Choroid plexus epithelial cell (primary cell): ENCODE results near the gene PRLR.

Experiments
- DNase-seq: peaks from one replicate; pipeline ENCODE4 v3.0.0-alpha.2; 2010; ENCODE audit warnings: low read depth
- H3K4me3 ChIP-seq: 2 replicates; pipeline ENCODE4 v1.5.1; 2011; ENCODE audit warnings: low read depth, mild to moderate bottlenecking, control low read depth, low read length, moderate library complexity
- TF ChIP-seq, protein P1 (sequence below): conservative IDR thresholded peaks from 2 replicates; pipeline ENCODE4 v1.5.1; 2011; ENCODE audit warnings: low read depth, mild to moderate bottlenecking, control low read depth, inconsistent platforms, low read length, moderate library complexity

Gene PRLR

DNA sequence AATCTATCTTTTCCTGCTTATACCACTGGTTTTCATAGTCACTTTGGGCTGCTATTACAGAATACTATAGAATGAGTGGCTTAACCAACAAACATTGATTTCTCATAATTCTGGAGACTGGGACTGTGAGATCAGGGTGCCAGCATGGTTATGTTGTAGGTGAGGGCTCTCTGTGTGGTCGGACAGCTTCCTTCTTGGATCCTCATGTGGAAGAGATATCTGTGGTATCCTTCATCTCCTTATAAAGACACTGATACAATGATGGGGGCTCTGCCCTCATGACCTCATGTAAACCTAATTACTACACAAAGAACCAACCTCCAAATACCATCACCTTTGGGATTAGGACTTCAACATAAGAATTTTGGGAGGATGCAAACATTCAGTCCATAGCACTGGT is 13.9 kb upstream of the PRLR start:
- no peak for DNase-seq
- TF ChIP-seq, protein P1, sequence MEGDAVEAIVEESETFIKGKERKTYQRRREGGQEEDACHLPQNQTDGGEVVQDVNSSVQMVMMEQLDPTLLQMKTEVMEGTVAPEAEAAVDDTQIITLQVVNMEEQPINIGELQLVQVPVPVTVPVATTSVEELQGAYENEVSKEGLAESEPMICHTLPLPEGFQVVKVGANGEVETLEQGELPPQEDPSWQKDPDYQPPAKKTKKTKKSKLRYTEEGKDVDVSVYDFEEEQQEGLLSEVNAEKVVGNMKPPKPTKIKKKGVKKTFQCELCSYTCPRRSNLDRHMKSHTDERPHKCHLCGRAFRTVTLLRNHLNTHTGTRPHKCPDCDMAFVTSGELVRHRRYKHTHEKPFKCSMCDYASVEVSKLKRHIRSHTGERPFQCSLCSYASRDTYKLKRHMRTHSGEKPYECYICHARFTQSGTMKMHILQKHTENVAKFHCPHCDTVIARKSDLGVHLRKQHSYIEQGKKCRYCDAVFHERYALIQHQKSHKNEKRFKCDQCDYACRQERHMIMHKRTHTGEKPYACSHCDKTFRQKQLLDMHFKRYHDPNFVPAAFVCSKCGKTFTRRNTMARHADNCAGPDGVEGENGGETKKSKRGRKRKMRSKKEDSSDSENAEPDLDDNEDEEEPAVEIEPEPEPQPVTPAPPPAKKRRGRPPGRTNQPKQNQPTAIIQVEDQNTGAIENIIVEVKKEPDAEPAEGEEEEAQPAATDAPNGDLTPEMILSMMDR, result no peak
- H3K4me3 ChIP-seq, result no peak overlapping the region

DNA sequence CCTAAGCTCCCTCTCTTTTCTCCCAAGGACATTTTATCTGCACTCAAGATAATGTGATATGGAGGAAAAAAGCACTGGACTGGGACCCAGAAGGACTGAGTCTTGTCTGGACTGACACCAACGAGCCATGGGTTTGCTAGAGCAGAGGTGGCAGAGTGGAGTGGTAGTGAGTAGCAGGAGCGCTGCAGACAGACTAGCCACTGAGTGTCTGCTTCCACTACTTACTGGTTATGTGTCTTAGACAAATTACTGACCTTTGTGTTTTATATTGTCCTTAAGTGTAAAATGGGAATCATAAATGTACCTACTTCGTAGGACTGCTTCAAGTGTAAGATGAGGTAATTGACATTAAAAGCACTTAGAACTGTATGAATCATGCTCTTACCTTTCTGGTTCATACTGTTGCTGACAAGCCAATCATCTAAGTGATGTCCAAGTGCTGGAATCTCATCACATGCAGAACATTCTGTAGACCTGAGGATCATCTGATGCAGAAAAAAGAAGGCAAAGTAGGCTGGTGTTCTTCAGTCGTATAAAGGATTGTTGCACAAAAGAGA is 12.5 kb upstream of the PRLR start:
- DNase-seq, result no peak
- TF ChIP-seq, protein P1, result no peak
- no peak overlapping the region for H3K4me3 ChIP-seq

DNA sequence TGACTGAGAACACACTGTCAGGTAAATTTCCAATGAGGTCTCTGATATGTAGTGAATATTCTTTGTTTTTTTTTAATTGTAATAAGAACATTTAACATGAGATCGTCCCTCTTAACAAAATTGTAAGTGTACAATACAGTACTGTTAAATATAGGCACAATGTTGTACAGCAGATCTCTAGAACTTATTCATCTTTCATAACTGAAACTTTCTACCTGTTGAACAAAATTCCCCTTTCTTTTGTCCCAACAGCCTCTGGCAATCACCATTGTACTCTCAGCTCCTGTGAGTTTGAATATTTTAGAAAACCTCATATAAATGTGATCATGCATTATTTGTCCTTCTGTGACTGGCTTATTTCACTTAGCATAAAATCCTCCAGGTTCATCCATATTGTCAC is 10.6 kb upstream of the PRLR start:
- H3K4me3 ChIP-seq, result no peak overlapping the region
- DNase-seq, result no peak
- TF ChIP-seq, protein P1, result no peak

- TF ChIP-seq, protein P1, result no peak
- no peak overlapping the region for H3K4me3 ChIP-seq
- DNase-seq, result no peak
Measured at GRCh38 chr5:35239911-35240610, 9.8 kb upstream of the PRLR start.

DNA sequence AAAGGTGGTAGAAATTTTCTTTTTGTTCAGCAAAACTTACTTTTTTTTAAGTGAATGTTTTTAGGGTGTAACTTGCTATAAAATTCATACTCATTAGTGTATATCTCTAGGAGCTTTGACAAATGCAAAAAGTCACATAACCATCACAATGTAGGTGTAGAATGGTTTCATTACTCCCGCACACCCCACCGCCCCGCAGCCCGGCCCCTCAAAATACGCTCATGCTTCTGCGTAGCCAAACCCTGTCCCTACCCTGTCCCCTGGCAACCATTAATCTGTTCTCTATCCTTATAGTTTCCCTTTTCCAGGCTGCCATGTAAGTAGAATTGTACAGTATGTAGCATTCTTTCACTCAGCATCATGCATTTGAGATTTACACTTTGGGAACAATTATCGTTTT is 9.2 kb upstream of the PRLR start:
- TF ChIP-seq, protein P1, result no peak
- no peak for DNase-seq
- no peak overlapping the region for H3K4me3 ChIP-seq

GRCh38 chr5:35237580-35238376 is 7.5 kb upstream of the PRLR start:
- TF ChIP-seq, protein P1, result no peak
- no peak overlapping the region for H3K4me3 ChIP-seq
- no peak for DNase-seq
